Activated CD4-positive, alpha-beta T cell treated with anti-CD3 and anti-CD28 coated beads, Interleukin-2, Interleukin-6, amounts not matched to agents 100 ng/mL and 50 ng/mL, durations not matched to agents 16 hours and 8 hours (primary cell): ENCODE data around the gene UVRAG.

Experiments used
- DNase-seq: peaks from one replicate; pipeline ENCODE4 v3.0.0-alpha.2; 2020

The UVRAG gene

DNA sequence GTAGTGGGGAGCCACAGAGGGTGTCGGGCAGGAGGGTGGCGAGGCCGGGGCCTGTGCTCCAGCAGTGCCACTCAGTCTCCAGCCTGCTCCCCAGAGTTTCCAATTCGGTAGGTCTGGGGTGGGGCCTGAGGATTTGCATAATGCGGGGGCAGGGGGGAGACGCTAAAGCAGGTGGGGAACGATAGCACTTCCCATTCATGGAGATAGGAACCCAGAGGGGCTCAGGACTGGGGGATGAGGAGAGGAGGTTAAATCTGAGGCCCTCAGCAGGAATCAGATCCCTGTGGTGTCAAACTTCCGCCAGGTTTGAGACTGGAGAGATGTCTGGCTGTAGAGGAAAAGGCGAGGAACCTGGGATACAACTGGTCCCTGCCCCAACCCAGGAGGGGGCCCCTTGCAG lies 361.5 kb downstream of the UVRAG start:
- DNase-seq: no peak

DNA sequence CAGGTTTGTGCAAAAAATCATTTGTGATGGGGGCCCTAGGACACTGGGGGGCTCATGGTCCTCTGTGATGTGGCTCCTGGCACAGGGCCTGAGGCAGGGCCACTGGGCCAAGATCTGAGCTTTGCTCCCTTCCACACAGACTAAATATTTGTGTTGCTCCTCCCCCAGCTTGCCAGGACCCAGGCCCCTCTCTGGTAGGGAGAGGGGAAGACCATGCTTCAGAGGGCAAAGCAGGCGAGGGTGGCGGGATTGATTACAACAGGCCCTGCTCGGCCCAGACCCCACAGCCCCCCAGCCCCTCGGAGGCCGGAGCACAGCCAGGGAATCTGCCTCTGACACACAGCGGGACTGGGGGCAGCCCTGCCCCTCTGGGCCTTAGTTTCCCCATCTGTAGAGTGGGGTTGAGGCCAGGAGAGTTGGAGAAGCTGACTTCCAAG lies 362.3 kb downstream of the UVRAG start:
- no peak for DNase-seq

DNA sequence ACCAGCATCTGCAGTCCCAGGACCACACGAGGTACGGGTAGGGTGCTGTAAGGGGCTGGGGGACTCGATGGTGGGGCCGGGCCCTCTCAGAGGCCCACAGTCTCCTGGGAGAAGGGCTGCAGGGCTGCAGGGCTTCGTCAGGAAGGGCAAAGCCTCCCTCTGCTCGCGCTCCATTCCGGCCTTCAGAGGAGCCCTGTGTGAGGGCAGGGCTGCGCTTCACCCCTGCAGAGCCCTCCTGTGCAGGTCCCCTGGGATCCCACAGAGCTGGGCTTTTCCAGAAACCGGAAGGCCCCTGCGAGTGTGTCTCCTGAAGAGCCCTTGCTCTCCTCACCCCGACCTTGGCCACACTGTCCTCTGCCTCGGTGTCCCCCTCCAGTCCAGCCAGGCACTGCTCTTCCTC lies 364.1 kb downstream of the UVRAG start:
- DNase-seq: no peak

GRCh38 chr11:76181371-76181770 lies 366.4 kb downstream of the UVRAG start:
- DNase-seq: no peak

GRCh38 chr11:76184551-76184993 lies 369.6 kb downstream of the UVRAG start:
- no peak for DNase-seq

GRCh38 chr11:76185511-76185910 lies 370.5 kb downstream of the UVRAG start:
- no peak for DNase-seq

DNA sequence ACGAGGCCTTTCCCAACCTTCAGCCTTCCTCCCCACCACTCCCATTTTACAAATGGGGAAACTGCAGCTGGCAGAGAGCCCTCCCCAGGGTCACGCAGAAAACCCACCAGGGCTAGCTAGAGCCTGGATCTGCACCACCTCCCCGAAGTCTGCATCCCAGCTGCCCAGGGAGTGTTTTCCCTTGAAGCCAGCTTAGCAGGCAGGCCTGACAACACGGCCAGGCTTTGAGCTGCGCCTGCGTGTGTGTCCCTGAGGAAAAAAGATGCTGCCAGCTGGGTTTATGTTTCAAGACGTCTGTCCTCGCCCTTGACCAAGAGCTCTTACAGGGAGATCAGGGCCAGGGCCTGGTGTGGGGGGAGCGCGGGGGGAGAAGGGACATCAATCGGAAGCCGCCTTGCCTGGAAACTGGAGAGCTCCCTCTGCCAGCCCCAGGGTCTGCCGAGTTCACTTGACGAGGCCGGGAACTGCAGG lies 371.0 kb downstream of the UVRAG start:
- DNase-seq: no peak

GRCh38 chr11:76186776-76187279 lies 371.8 kb downstream of the UVRAG start:
- no peak for DNase-seq

DNA sequence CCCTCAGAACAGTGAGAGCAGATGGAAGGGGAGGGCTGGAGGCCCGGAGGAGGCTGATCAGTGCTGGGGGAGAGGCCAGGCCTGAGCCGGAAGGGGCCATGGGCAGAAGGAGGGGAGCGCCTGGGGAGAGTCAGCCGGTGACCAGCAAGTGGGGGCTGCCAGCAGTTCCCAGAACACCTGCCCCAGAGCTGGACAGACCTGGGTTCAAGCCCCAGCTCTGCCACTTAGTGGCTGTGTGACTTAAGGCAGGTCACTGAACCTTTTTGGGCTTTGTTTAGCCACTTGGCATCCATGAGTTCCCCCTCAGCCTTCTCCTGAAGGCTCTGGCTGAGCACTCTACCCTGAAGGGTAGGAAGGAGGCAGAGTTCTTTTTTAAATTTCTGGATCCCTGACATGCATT lies 373.9 kb downstream of the UVRAG start:
- no peak for DNase-seq

- no peak for DNase-seq
These were observed 374.7 kb downstream of the UVRAG start for GRCh38 chr11:76189682-76190081.

GRCh38 chr11:76190376-76190775 lies 375.4 kb downstream of the UVRAG start:
- no peak for DNase-seq
